OCI-LY7 (cell line): Measurements from ENCODE around the gene SLC9C2. TPM values are rescaled to one million over a fixed set of nuclear protein-coding genes. Genes with fewer than 3 reads are reported as not detected.

Experiments used
- BruUV-seq: library from RNA; stranded (reverse); fragments of 400-500 nt; replicated peaks from 2 replicates; lab custom pipeline; 2021; lab: Mats Ljungman, UMichigan
- CTCF ChIA-PET: fragments of 300-600 bp; sonication (Branson Sonifier 250); formaldehyde crosslinking; loops from one replicate; lab custom pipeline; 2022; ENCODE audit warnings: antibody characterized with exemption; ENCODE audit not compliant: unreplicated experiment; lab: Charles Lee
- POLR2A ChIA-PET: fragments of 300-600 bp; sonication (Branson Sonifier 250); formaldehyde crosslinking; loops from one replicate; lab custom pipeline; 2022; ENCODE audit warnings: antibody characterized with exemption; lab: Charles Lee
- DNase-seq: peaks from one replicate; pipeline ENCODE4 v3.0.0-alpha.2; 2015; ENCODE audit warnings: low spot score
- H2AFZ ChIP-seq: fragments of 200-600 bp; sonication (generic), shearing (Covaris generic); 2 replicates; pipeline ENCODE4 v1.6.1; 2014; ENCODE audit warnings: mild to moderate bottlenecking, antibody characterized with exemption, low read length, moderate library complexity
- H3K27ac ChIP-seq: fragments of 200-600 bp; sonication (generic); 2 replicates; pipeline ENCODE4 v1.5.1; 2014; ENCODE audit warnings: mixed run types, low read depth, mild to moderate bottlenecking, moderate library complexity, low read length, inconsistent platforms; ENCODE audit not compliant: poor library complexity, severe bottlenecking
- H3K36me3 ChIP-seq: fragments of 200-600 bp; sonication (generic); 2 replicates; pipeline ENCODE4 v1.6.1; 2014; ENCODE audit warnings: mild to moderate bottlenecking, antibody characterized with exemption, low read length, moderate library complexity, mixed read lengths; ENCODE audit not compliant: insufficient read depth
- H3K4me1 ChIP-seq: fragments of 200-600 bp; sonication (generic); 2 replicates; pipeline ENCODE4 v1.5.1; 2014; ENCODE audit warnings: mild to moderate bottlenecking, low read length; ENCODE audit not compliant: insufficient read depth, poor library complexity, severe bottlenecking
- H3K4me2 ChIP-seq: fragments of 200-600 bp; sonication (generic); 2 replicates; pipeline ENCODE4 v1.6.1; 2014; ENCODE audit warnings: mild to moderate bottlenecking, low read length
- H3K4me3 ChIP-seq: fragments of 200-600 bp; sonication (generic); 2 replicates; pipeline ENCODE4 v1.5.1; 2014; ENCODE audit warnings: mild to moderate bottlenecking, low read depth, low read length; ENCODE audit not compliant: poor library complexity, severe bottlenecking
- H3K79me2 ChIP-seq: fragments of 200-600 bp; sonication (generic); 2 replicates; pipeline ENCODE4 v1.6.1; 2016; ENCODE audit warnings: low read depth, mild to moderate bottlenecking, low read length, moderate library complexity, mixed read lengths; ENCODE audit not compliant: insufficient read depth
- H3K9me2 ChIP-seq: fragments of 200-600 bp; sonication (generic); 2 replicates; pipeline ENCODE4 v1.6.1; 2016; ENCODE audit warnings: mild to moderate bottlenecking, low read length, mixed read lengths; ENCODE audit not compliant: insufficient read depth
- H3K9me3 ChIP-seq: fragments of 200-600 bp; sonication (generic); 2 replicates; pipeline ENCODE4 v1.6.1; 2014; ENCODE audit warnings: mild to moderate bottlenecking, mixed run types, low read length, mixed read lengths
- H4K20me1 ChIP-seq: fragments of 200-600 bp; sonication (generic); 2 replicates; pipeline ENCODE4 v1.6.1; 2014; ENCODE audit warnings: mild to moderate bottlenecking, antibody characterized with exemption, low read length, moderate library complexity, mixed read lengths; ENCODE audit not compliant: insufficient read depth
- CTCF ChIP-seq: fragments of 200-600 bp; sonication (generic); conservative IDR thresholded peaks from 2 replicates; pipeline ENCODE4 v1.5.1; 2014; ENCODE audit warnings: mild to moderate bottlenecking, antibody characterized with exemption, low read length, moderate library complexity, mixed read lengths
- EZH2phosphoT487 ChIP-seq: fragments of 200-600 bp; sonication (generic); IDR thresholded peaks from 2 replicates; pipeline ENCODE4 v1.6.1; 2018; ENCODE audit warnings: low read depth, borderline replicate concordance, mild to moderate bottlenecking, mixed run types, antibody characterized with exemption, low read length, moderate library complexity, mixed read lengths
- intact Hi-C: fragments of 100-400 bp; cut with micrococcal nuclease; formaldehyde crosslinking; loops from one replicate; pipeline ENCODE4 v1.10.0; 2022; ENCODE audit not compliant: unreplicated experiment
- total RNA-seq, 2 experiments: library from RNA; depleted of rRNA in 1 of 2; stranded (reverse); fragments of >200 nt in 1 of 2; shearing (Covaris generic) in 1 of 2; gene quantifications; 2 replicates each; pipeline ENCODE4 v1.2.3, GENCODE V29; 2014 to 2022

The SLC9C2 gene
- total RNA-seq, 2 experiments from 2014 or later, result not detected

GRCh38 chr1:173451981-173452380, 150.9 kb downstream of the SLC9C2 start:
- Histone ChIP-seq H3K4me3 (no peak overlapping the region), H3K27ac (no peak overlapping the region), H3K4me2 (no peak overlapping the region), H3K9me3 (0 out of 2 replicates have a peak, but pooled peaks cover 6% of the 10 kb centered on the region), H4K20me1 (no peaks in the 10 kb centered on the region), H2AFZ (no peak overlapping the region), H3K79me2 (no peaks in the 10 kb centered on the region), H3K9me2 (no peaks in the 10 kb centered on the region), H3K36me3 (peaks cover 4% of the 10 kb centered on the region; the same call in 1 of the 2 replicates), H3K4me1 (no peaks in the 10 kb centered on the region)
- CTCF ChIA-PET, result no interaction called here
- no peak for TF ChIP-seq CTCF
- TF ChIP-seq EZH2phosphoT487, result no peak
- intact Hi-C loops, result no loop called here
- DNase-seq, result no peak
- POLR2A ChIA-PET, result interaction anchor here (0.6 kb wide), 1 partner anchor 1425 kb away, joined by 6 read pairs; no protein-coding TSS in a partner anchor
- BruUV-seq, result no TSS peak

Other genes starting within 250 kb of the SLC9C2 start
- gene PRDX6, start 125.7 kb downstream of the SLC9C2 start, total RNA-seq (2014; rRNA removed; shearing (Covaris generic)), result 87.4 and 109 TPM in 2 replicates
- 144 and 148 TPM in 2 replicates for gene PRDX6, start 125.7 kb downstream of the SLC9C2 start, total RNA-seq (2022)
- not detected in 2 replicates for gene TEX50, start 32.3 kb upstream of the SLC9C2 start, total RNA-seq (2014; rRNA removed; shearing (Covaris generic))
- not detected in 2 replicates for gene TEX50, start 32.3 kb upstream of the SLC9C2 start, total RNA-seq (2022)
- gene ANKRD45, start 66.8 kb upstream of the SLC9C2 start, total RNA-seq (2014; rRNA removed; shearing (Covaris generic)), result not detected in 2 replicates
- gene ANKRD45, start 66.8 kb upstream of the SLC9C2 start, total RNA-seq (2022), result 0.30 TPM in 1 of 2 replicates, not detected in the other
- 17.5 and 28.2 TPM in 2 replicates for gene KLHL20, start 111.9 kb upstream of the SLC9C2 start, total RNA-seq (2014; rRNA removed; shearing (Covaris generic))
- 22.6 and 25.7 TPM in 2 replicates for gene KLHL20, start 111.9 kb upstream of the SLC9C2 start, total RNA-seq (2022)
- 42.4 and 45.6 TPM in 2 replicates for gene DARS2, start 221.6 kb upstream of the SLC9C2 start, total RNA-seq (2014; rRNA removed; shearing (Covaris generic))
- 70.8 and 74.8 TPM in 2 replicates for gene DARS2, start 221.6 kb upstream of the SLC9C2 start, total RNA-seq (2022)
- 25.4 and 47.0 TPM in 2 replicates for gene CENPL, start 221.8 kb upstream of the SLC9C2 start, total RNA-seq (2014; rRNA removed; shearing (Covaris generic))
- 36.1 and 39.3 TPM in 2 replicates for gene CENPL, start 221.8 kb upstream of the SLC9C2 start, total RNA-seq (2022)